HG03025 (cell line): ENCODE measurements around the gene TUBAL3.
"Not testable (repeated sequence)": the region's sequence is repeated elsewhere in the genome, so short reads cannot be mapped to it uniquely, and the experiment has no call there.

Source experiments
- ATAC-seq: cut with Tn5 transposase; IDR thresholded peaks from one replicate; pipeline ENCODE4 v1.9.1; 2021; ENCODE audit warnings: mild to moderate bottlenecking, moderate library complexity; ENCODE audit not compliant: unreplicated experiment, low FRiP score

The TUBAL3 gene

DNA sequence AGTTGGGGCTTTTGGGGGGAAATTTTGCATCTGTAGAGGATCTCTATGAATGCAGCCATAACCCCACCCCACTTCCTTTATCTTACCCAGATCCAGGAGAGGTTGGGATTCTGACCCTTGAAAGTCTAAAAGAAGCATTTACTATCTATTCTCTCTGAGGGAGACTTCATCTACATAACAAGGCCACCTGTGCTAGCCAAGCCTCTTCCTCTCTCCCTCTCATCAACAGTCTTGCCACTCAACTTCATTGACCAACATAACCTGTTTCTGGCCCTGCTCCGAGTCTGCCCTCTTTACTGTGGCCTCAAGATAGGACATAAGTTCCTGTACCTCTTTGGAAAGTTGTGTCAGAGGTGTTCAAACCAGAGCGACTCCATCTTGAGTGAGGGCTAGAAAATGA lies 19.4 kb downstream of the TUBAL3 start:
- no peak for ATAC-seq

DNA sequence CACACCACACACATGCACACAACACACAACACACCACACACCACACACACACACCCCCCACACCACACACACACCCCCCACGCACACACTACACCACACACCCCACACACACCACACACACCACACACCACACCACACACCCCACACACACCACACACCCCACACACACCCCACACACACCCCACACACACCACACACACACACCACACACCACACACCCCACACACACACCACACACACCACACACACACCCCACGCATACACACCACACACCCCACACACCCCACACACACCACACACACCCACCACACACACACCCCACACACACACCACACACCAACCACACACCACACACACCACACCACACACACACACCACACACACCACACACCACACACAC lies 23.4 kb downstream of the TUBAL3 start:
- no peak for ATAC-seq

DNA sequence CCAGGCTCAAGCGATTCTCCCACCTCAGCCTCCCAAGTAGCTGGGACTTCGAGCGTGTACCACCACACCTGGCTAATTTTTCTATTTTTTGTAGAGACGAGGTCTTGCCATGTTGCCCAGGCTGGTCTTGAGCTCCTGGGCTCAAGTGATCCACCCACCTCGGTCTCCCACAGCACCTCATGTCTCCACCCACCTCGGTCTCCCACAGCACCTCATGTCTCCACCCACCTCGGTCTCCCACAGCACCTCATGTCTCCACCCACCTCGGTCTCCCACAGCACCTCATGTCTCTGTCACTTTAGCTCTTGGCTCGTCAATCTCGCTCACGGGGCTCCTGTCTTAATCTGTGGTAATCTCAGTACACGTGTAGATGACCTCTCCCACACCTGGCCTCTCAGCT lies 24.2 kb downstream of the TUBAL3 start:
- ATAC-seq = not testable (repeated sequence)

DNA sequence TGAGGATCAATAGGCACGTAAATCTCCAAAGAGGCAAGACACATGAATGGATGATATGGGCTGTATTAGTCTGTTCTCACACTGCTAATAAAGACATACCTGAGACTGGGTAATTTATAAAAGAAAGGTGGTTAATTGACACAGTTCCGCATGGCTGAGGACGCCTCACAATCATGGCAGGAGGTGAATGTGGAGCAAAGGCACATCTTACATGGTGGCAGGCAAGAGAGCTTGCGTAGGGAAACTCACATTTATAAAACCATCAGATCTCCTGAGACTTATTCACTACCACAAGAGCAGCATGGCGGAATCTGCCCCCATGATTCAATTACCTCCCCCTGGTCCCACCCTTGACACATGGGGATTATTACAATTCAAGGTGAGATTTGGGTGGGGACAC lies 25.4 kb downstream of the TUBAL3 start:
- not testable (repeated sequence) for ATAC-seq

DNA sequence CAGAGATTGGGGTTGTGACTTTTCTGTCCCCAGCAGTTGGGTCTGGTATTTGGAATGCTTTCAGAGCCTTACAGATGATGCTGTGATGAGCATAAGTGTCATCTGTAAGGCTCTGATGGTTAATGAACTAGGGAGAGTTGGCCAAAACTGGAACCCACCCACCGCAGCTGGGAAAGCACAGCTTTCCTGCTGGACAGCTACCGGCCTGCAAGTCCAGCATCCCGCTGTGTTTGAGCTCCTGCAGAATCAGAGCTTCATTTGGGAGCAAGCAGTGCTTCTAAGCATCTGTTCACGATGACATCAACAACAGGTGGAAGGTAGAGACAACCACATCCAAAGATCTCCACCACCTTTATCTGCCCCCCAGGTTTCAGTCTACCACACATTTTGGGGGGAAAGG lies 28.2 kb downstream of the TUBAL3 start:
- no peak for ATAC-seq

DNA sequence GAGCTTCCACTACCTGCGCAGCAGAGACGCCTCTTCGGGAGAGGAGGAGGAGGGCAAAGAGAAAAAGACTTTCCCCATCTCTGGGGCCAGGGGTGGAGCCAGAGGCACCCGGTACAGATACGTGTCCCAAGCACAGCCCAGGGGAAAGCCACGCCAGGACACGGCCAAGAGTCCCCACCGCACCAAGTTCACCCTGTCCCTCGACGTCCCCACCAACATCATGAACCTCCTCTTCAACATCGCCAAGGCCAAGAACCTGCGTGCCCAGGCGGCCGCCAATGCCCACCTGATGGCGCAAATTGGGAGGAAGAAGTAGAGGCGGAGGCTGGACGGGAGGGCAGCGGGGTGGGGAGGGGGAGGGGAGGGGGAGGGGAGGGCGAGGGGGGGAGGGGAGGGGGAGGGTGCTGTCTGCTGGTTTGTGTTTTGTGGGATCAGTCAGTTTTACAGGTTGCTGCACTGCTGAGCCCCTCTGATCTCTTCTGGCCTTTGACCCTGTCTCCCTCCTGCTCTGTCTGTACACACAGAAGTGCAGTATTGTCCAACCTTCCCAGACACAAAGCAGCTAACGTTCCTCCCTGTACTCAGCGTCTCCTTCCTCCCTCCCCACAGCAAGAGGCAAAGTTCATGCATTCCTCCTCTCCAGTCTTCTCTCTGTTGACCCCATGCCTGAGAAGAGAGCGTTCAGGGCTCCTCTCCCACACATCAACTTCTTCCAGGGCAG lies 30.6 kb downstream of the TUBAL3 start:
- ATAC-seq = no peak

DNA sequence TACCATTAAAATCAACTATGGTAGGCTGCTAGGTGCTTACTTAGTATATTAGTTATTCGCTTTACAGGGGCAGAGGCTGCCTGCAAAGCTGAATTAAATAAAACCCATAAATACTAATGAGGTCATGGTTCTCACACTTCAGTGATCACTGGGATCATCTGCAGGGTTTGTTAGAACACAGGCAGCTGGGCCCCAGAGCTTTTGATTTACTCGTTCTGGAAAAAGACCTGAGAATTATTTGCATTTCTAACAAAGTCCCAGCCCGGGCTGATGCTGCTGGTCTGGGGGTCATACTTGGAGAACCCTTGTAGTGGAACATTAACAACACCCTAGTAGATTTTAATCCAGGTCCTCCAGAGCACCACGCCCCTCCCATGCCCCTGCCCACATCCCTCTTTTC lies 31.3 kb downstream of the TUBAL3 start:
- no peak for ATAC-seq

DNA sequence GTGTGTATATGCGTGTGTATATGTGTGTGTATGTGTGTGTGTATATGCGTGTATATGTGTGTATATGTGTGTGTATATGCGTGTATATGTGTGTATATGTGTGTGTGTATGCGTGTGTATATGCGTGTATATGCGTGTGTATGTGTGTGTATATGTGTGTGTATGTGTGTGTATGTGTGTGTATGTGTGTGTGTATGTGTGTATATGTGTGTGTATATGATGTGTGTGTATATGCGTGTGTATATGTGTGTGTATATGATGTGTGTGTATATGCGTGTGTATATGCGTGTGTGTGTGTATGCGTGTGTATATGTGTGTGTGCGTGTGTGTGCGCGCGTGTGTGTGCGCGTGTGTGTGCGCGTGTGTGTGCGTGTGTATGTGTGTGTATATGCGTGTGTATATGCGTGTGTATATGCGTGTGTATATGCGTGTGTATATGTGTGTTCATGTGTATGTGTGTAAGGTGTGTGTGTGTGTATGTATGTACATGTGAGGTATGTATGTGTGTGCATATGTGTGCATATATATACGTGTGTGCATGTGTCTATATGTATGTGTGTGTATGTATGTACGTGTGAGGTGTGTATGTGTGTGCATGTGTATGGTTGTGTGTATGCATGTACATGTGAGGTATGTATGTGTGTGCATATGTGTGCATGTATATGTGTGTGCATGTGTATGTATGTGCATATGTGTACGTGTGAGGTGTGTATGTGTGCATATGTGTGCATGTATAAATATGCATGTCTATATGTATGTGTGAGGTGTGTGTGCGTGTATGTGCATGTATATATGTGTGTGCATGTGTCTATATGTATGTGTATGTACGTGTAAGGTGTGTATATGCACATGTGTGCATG lies 33.9 kb downstream of the TUBAL3 start:
- ATAC-seq = no peak

DNA sequence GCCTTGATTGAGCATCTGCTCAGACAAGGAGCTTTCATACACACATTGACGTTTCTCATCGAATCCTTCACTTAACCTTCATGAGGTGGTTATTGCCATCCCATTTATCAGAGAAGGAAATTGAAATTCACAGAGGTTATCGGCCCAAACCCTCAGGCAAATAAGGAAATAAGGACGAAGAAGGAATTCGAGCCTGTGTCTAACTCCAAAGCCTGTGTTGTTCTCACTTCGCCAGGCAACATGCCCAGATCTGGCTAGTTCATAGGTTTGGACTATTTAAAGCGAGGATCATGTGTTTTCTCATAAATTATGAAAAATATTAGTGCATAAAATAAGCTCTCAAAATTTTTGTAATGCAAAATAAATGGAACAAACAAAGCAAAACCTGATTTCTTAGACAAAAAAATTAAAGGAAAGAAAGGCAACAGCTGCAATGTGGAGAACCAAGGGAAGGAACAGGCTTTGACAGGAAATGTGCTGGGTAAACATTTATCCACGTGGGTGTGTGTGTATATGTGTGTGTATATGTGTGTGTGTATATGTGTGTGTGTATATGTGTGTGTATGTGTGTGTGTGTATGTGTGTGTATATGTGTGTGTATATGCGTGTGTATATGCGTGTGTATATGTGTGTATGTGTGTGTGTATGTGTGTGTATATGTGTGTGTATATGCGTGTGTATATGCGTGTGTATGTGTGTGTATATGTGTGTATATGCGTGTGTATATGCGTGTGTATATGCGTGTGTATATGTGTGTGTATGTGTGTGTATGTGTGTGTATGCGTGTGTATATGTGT lies 35.1 kb downstream of the TUBAL3 start:
- no peak for ATAC-seq

DNA sequence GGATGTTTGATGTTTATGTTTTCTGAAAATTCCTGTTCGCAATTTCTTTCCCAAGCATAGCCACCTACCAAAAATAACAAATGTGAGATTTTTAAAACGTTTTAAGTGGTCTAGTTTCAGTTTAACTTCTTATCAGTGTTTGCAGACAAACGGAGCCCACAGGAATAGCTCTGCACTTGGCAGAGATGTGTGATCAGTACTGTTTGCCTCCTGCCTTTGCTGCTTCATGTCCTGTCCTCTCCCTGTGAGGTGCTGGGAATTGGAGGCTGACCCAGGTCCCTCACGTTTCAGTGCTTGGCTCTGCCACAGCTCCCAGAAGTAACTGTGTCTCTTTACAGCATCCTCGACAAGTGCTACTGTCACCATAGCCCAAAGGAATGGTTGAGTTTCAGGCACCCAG lies 38.7 kb downstream of the TUBAL3 start:
- no peak for ATAC-seq

DNA sequence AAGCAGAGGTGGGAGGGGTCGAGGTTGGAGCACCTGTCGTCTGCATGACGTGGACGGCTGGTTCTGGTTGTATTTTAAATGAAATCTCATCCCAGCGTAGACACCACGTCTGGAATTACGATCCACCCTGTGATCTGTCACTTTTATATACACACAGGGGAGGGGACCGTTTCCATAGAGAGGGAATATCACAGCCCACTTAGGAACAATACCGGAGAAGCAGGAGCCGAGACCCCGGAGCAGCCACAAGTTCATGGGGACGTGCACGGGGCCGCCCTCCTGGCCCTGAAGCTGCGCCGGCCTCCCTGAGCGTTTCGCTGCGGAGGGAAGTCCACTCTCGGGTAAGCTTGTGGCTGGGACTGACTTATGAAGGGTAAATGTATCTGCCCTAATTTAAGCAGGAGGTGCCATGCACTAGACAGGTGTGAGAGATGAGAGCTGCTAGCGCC lies 39.7 kb downstream of the TUBAL3 start, which contains the start of gene UCN3:
UCN3 (plus strand) TSS at position 77 of the 449 bp plus-strand sequence. CDS start 8,755 bp downstream, outside the sequence.
- ATAC-seq = no peak

DNA sequence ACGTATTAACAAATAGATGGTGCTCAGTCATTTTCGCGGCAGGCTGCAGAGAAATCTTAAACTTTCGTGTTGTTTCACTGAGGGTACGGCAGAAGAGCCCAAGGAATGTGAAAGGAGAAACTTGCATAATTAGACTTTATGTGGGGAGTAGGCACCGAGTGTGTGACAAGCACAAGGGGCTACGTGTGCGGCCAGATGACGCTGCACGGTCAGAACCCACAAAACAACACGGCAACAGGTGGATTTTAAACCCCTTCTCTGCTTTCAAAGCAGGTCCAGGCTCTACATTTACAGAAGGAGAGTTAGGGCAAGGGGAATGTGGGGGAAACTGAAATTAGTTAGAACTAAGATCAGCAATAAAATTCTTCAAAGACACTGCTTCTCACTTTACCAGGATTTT lies 40.3 kb downstream of the TUBAL3 start:
- no peak for ATAC-seq

DNA sequence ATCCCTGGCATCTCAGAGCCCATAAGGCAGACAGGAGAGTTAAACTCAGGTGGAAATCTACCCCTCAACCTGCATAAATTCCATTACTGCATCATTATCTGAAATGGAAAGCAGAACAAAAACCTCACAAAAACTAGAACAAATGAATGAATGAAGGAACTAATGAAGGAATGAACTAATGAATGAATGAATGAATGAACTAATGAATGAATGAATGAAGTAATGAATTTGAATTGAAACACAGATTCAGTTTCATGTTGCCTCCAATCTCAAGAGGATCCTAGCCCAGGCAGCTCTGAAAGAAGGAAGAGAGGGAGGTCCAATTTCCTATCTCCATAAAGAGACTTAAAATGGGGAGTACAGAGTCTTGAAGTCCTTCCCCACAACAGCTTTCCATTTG lies 41.8 kb downstream of the TUBAL3 start:
- ATAC-seq = no peak

DNA sequence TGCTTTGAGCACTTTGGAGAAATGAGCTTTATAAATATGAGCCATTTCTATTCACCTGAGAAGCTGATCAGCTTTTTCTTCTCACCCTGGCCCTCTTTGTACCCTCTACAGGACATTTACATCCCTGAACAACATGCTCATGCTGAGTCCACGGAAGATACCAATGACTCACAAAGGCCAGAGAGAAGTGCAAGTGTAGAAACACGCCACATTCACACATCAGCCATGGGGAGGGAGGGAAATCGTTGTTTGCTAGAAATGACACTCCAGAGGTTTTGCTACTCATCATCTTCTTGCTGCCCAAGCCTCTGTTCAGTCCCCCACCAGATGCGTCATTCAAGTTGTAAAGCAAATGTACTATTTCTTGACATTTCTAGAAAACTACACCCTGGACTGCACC lies 42.7 kb downstream of the TUBAL3 start:
- ATAC-seq = no peak

DNA sequence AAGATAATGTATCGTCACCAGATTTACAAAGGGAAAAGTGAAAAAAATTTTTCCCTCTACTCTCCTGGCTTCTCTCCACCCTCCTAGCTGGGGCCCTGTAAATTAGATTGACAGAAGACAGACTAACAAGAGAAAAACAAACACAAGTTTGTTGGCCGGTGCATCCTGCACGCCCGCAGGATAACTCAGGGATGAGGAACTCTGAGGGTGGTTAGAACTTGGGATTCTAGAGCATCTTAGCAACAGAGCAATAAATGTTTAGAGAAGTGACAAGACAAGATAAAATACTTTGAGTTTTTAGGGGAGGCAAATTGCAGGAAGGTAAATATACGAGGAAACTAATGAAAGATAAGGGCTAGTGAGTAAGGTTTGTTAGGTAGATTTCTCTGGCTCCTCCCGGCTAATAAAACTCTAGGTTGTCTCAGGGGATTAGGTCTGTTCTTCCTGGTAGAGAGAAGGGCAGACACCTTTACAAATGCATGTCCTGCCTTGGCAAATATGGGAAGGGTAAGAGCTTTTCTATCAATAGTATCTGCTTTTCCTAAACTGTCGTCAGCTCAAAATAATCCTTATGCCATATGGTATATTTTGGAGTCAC lies 44.2 kb downstream of the TUBAL3 start:
- ATAC-seq = no peak

DNA sequence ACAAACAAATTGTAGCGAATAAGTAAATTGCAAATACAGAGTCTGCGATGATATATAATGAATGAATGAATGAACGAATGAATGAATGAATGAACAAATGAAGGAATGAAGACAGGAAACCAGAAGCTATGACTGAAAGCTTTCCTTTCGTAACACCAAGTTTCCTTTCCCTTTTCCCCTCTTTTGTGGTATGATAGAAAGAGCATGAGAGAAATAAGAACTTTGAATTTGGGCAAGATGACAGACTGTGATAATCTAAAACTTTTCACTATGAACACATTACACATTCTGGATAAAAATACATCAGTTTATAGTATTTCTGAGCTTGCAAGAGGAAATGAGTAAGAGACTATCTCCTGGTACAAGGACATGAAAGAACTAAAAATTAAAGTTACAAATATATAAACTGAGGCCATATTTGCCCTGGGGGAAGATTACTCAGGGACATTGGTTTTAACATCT lies 48.3 kb downstream of the TUBAL3 start:
- no peak for ATAC-seq

DNA sequence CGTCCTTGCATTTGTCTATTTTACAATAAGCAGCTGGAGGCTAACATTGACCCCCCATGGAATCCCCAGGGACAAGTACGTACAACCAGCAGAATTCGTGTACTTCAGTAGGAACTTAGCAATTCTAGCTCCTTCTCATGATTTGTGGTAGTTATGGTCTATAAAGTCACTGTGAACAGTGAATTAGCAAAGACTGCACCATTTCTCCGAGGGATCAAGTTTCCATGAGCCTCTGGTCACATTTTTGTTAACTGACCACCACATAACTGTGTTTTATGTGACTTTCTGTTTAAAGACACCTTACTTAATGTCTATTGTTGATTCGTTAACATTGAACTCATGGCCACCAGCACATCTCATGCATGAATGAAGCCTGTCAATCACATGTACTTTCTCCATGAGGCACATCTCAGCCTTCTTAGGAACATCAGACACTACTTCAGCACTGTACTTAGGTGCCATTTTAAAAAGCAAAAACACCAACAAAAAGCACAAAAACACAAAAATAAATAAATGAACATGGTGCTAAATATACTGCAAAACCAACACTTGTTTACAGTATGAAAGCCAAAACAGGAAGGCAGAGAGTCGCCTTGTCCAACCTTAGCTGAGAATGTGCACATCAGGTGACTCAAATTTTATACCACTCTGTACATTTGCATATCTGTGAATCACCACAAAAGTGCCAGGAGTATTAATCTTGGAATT lies 48.9 kb downstream of the TUBAL3 start:
- ATAC-seq = no peak

DNA sequence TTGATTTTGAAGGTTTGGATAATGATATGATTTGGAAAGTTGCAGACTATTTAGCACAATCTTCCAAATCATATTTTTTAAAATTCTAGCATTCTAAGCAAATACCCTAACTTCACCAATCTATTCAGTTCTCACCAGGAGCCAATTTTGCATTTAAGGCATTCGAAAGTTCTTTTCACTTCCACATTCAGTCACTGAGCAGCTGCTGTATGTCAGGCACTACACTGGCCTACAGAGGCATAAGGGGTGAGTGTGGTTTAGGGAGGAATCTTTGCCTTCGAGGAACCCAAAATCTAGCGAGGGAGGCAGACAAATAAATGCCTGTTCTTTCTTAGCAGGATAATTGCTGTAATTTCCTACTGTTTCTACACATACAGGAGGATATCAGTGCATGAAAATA lies 50.6 kb downstream of the TUBAL3 start:
- ATAC-seq = peak; percentile 96

DNA sequence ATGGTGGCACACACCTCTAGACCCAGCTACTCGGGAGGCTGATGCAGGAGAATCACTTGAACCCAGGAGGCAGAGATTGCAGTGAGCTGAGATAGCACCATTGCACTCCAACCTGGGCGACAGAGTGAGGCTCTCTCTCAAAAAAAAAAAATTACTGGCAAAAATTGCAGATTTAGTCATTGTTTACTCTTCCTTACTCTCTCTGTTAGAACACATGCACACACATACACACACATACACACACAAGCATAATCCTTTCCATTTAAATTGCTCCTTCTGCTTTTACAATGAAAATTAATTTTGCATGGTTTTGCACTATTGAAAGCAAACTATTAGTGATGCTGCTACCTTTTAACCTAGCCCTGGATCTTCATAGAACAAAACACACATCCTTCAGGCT lies 55.3 kb downstream of the TUBAL3 start:
- ATAC-seq = no peak

DNA sequence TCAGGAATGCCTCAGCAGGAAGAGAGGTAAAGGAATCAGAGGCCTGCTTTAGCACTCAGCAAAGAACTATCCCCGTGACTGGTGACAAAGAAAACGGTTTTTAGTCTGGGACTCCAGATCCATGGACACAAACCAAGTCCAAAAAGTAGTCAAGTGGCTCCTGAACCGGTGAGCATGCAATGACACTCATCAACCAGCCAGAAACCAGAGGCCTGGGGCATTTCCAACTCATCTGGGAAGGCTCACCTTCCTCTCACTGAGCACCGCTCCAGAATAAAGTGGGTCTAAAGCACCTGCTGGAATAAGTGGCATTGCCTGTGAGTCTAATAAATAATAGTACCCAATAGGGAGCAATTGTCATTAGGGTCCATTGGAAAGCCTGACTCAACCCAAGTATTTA lies 57.7 kb downstream of the TUBAL3 start:
- no peak for ATAC-seq
